ENCODE results near the gene GPC5. TPM values are rescaled to one million over a fixed set of nuclear protein-coding genes. Genes with fewer than 3 reads are reported as not detected.
"Not testable (repeated sequence)": the region's sequence is repeated elsewhere in the genome, so short reads cannot be mapped to it uniquely, and the experiment has no call there.

The GPC5 gene
- total RNA-seq, 1 experiment from 2014 or later: 0.15 TPM

DNA sequence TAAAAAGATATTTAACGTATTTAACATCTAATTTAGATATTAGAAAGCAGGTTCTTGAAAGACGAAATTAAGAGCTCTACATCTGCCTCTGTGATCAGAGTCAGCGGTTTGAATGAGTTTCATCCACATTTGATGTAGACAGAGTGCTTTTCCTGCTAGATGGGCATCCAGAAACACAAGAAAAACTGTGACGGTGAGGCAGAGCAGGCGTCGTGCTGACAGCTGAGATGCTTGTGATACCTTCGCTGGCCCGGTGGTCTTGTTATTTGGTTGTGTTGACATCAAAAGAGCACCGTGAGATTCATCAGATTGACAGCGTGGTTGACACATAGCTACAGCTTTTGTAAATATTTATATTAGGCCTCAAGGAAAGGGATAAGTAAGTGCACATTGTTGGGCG lies 399.1 kb downstream of the GPC5 start:
- Histone ChIP-seq H3K14ac (ENCODE audit: insufficient read depth, low read length) (no peak overlapping the region), H4K5ac (ENCODE audit: insufficient read length, low read depth, low read length) (no peak overlapping the region), H2BK12ac (ENCODE audit: insufficient read length, low read depth, low read length) (no peak overlapping the region), H3K27ac (ENCODE audit: insufficient read length, low read depth, low read length) (no peak overlapping the region), H3K9ac (ENCODE audit: extremely low read depth, insufficient read length, low read length) (no peak overlapping the region), H4K20me1 (ENCODE audit: control insufficient read depth, insufficient read depth, insufficient read length) (no peaks in the 10 kb centered on the region), H3T11ph (ENCODE audit: low read length) (no peak overlapping the region), H3K23ac (ENCODE audit: insufficient read length, low read depth, low read length) (no peak overlapping the region), H3K4me2 (ENCODE audit: insufficient read depth, insufficient read length, low read length) (no peak overlapping the region), H2BK20ac (ENCODE audit: low read depth, low read length, poor library complexity, severe bottlenecking) (no peak overlapping the region), H2BK15ac (ENCODE audit: low read depth, low read length) (no peak overlapping the region), H3K79me2 (ENCODE audit: insufficient read depth, low read length) (no peaks in the 10 kb centered on the region), H3K9me3 (ENCODE audit: control insufficient read depth, low read depth, low read length) (no peaks in the 10 kb centered on the region), H4K91ac (ENCODE audit: insufficient read length, low read depth, low read length) (no peak overlapping the region), H3K27me3 (ENCODE audit: insufficient read depth, low read length) (no peaks in the 10 kb centered on the region), H2AK5ac (ENCODE audit: insufficient read length, low read length) (no peak overlapping the region), H3K18ac (ENCODE audit: insufficient read length, low read depth, low read length) (no peak overlapping the region), H3K4me1 (ENCODE audit: insufficient read depth, low read length) (no peaks in the 10 kb centered on the region), H2AFZ (ENCODE audit: low read length) (no peak overlapping the region), H2BK5ac (ENCODE audit: insufficient read length, low read length) (no peak overlapping the region), H4K8ac (replicated peaks; ENCODE audit: insufficient read length, low read depth, low read length) (no peak overlapping the region), H2BK120ac (ENCODE audit: low read depth, low read length, poor library complexity, severe bottlenecking) (no peak overlapping the region), H3K4ac (ENCODE audit: low read depth, low read length) (no peak overlapping the region), H3K56ac (ENCODE audit: insufficient read length, low read depth, low read length) (no peak overlapping the region), H3K23me2 (ENCODE audit: insufficient read length, low read depth, low read length, poor library complexity, severe bottlenecking) (no peaks in the 10 kb centered on the region), H3K79me1 (ENCODE audit: insufficient read depth, low read depth, low read length, poor library complexity, severe bottlenecking) (no peaks in the 10 kb centered on the region)
- H3K27me3 Mint-ChIP-seq (ENCODE audit: low read depth): no peaks in the 10 kb centered on the region
- H3K4me1 Mint-ChIP-seq: no peaks in the 10 kb centered on the region
- no peak overlapping the region for H3K27ac Mint-ChIP-seq
- no peak for TF ChIP-seq CTCF (conservative IDR thresholded peaks at IDR 0.05)
- H3K4me3 Mint-ChIP-seq: no peak overlapping the region
- H3K36me3 Mint-ChIP-seq (ENCODE audit: insufficient read depth in 1 of 3, low read depth in 3 of 3): peaks cover 0 to 4% (median 2%) of the 10 kb centered on the region in 3 experiments; a peak in 3 of 7 replicates
- no peak for DNase-seq
- no CpG with 5 or more reads among the region's 11 CpGs for WGBS (ENCODE audit: extremely low coverage, insufficient read length, low lambda C conversion rate)
- peaks cover 5 to 6% of the 10 kb centered on the region in 2 experiments; a peak in 4 of 5 replicates for H3K9me3 Mint-ChIP-seq

GRCh38 chr13:91798338-91798737 lies 399.9 kb downstream of the GPC5 start:
- H3K27me3 Mint-ChIP-seq (ENCODE audit: low read depth); H3K14ac ChIP-seq (ENCODE audit: insufficient read depth, low read length); H2BK20ac ChIP-seq (ENCODE audit: low read depth, low read length, poor library complexity, severe bottlenecking); H4K5ac ChIP-seq (ENCODE audit: insufficient read length, low read depth, low read length); H3K9me3 Mint-ChIP-seq; H3K36me3 Mint-ChIP-seq (ENCODE audit: insufficient read depth in 1 of 3, low read depth in 3 of 3); H4K91ac ChIP-seq (ENCODE audit: insufficient read length, low read depth, low read length); H2BK5ac ChIP-seq (ENCODE audit: insufficient read length, low read length); H3K79me1 ChIP-seq (ENCODE audit: insufficient read depth, low read depth, low read length, poor library complexity, severe bottlenecking); H3K23ac ChIP-seq (ENCODE audit: insufficient read length, low read depth, low read length); H2AFZ ChIP-seq (ENCODE audit: low read length); H3K4me2 ChIP-seq (ENCODE audit: insufficient read depth, insufficient read length, low read length); H3K4me1 ChIP-seq (ENCODE audit: insufficient read depth, low read length); DNase-seq; H2BK12ac ChIP-seq (ENCODE audit: insufficient read length, low read depth, low read length); H3K9me3 ChIP-seq (ENCODE audit: control insufficient read depth, low read depth, low read length); H3K9ac ChIP-seq (ENCODE audit: extremely low read depth, insufficient read length, low read length); H2BK120ac ChIP-seq (ENCODE audit: low read depth, low read length, poor library complexity, severe bottlenecking); H3K4ac ChIP-seq (ENCODE audit: low read depth, low read length); H3T11ph ChIP-seq (ENCODE audit: low read length); H3K79me2 ChIP-seq (ENCODE audit: insufficient read depth, low read length); H3K23me2 ChIP-seq (ENCODE audit: insufficient read length, low read depth, low read length, poor library complexity, severe bottlenecking); H3K18ac ChIP-seq (ENCODE audit: insufficient read length, low read depth, low read length); H3K56ac ChIP-seq (ENCODE audit: insufficient read length, low read depth, low read length); H3K4me1 Mint-ChIP-seq; H4K20me1 ChIP-seq (ENCODE audit: control insufficient read depth, insufficient read depth, insufficient read length); H4K8ac ChIP-seq (replicated peaks; ENCODE audit: insufficient read length, low read depth, low read length); H2BK15ac ChIP-seq (ENCODE audit: low read depth, low read length); H2AK5ac ChIP-seq (ENCODE audit: insufficient read length, low read length); H3K27ac ChIP-seq (ENCODE audit: insufficient read length, low read depth, low read length); H3K27me3 ChIP-seq (ENCODE audit: insufficient read depth, low read length); H3K27ac Mint-ChIP-seq; H3K4me3 Mint-ChIP-seq: not testable (repeated sequence)
- no CpG with 5 or more reads among the region's 3 CpGs for WGBS (ENCODE audit: extremely low coverage, insufficient read length, low lambda C conversion rate)

Data from H9 (cell line).